Endothelial cell (in vitro differentiated cells): ENCODE data around the gene GAGE12E. TPM values are rescaled to one million over a fixed set of nuclear protein-coding genes. Genes with fewer than 3 reads are reported as not detected.

Source experiments
- total RNA-seq: library from RNA; stranded (reverse); fragmentation: NEBNext Ultra II Directional; extraction: Animal tissue kit (Norgen Biotek cat#: 25700); gene quantifications from one replicate; pipeline ENCODE4 v1.2.1, GENCODE V29; 2021; ENCODE audit not compliant: unreplicated experiment

Gene GAGE12E
- total RNA-seq, 1 donor from 2014 or later, result not detected

Other genes starting within 250 kb of the GAGE12E start
- gene GAGE10, start 247.6 kb upstream of the GAGE12E start, total RNA-seq, result not detected
- gene GAGE12J, start 229.3 kb upstream of the GAGE12E start, total RNA-seq, result not detected
- not detected for gene GAGE13, start 219.7 kb upstream of the GAGE12E start, total RNA-seq
- not detected for gene GAGE12C, start 19.1 kb upstream of the GAGE12E start, total RNA-seq
- not detected for gene GAGE12D, start 9.6 kb upstream of the GAGE12E start, total RNA-seq
- not detected for gene GAGE12F, start 9.6 kb downstream of the GAGE12E start, total RNA-seq
- gene GAGE12G, start 19.1 kb downstream of the GAGE12E start, total RNA-seq, result not detected
- not detected for gene GAGE12H, start 28.7 kb downstream of the GAGE12E start, total RNA-seq
- not detected for gene GAGE2A, start 38.2 kb downstream of the GAGE12E start, total RNA-seq
- gene GAGE1, start 47.7 kb downstream of the GAGE12E start, total RNA-seq, result not detected
- not detected for gene PAGE1, start 144.7 kb downstream of the GAGE12E start, total RNA-seq